Sigmoid colon (tissue), 7 donors: ENCODE data around the gene GAREM1. TPM values are rescaled to one million over a fixed set of nuclear protein-coding genes. Genes with fewer than 3 reads are reported as not detected.

Experiments used
- DNase-seq: peaks from one replicate; pipeline ENCODE4 v3.0.0-alpha.2; 2019
- H3K27ac ChIP-seq, 4 donors: fragments of 200-600 bp; sonication (generic); one replicate each; pipeline ENCODE4 v1.5.1; 2016 to 2019; ENCODE audit warnings: mild to moderate bottlenecking in 1 of 4
- H3K27me3 ChIP-seq, 3 donors: fragments of 200-600 bp; sonication (generic); one replicate each; pipeline ENCODE4 v1.5.1; 2019; ENCODE audit warnings: mild to moderate bottlenecking in 1 of 3
- H3K36me3 ChIP-seq, 4 donors: fragments of 200-600 bp; sonication (generic); one replicate each; pipeline ENCODE4 v1.5.1; 2016 to 2019
- H3K4me1 ChIP-seq, 4 donors: fragments of 200-600 bp; sonication (generic); one replicate each; pipeline ENCODE4 v1.5.1; 2017 to 2019
- H3K4me3 ChIP-seq, 4 donors: fragments of 200-600 bp; sonication (generic); one replicate each; pipeline ENCODE4 v1.5.1; 2017 to 2019; ENCODE audit warnings: mild to moderate bottlenecking in 2 of 4, moderate library complexity in 1 of 4
- H3K9me3 ChIP-seq, 4 donors: fragments of 200-600 bp in 3 of 4; sonication (generic) in 3 of 4; one replicate each; pipeline versions ENCODE4 v1.5.1 to v1.6.1; 2013 to 2019
- EP300 ChIP-seq, 4 donors: sonication (generic); formaldehyde crosslinking; IDR thresholded peaks; one replicate each; pipeline ENCODE4 v1.6.1; 2017; ENCODE audit warnings: antibody characterized with exemption in 4 of 4
- POLR2A ChIP-seq, 2 donors: fragments of 450-650 bp; IDR thresholded peaks; one replicate each; pipeline ENCODE4 v1.6.1; 2016; ENCODE audit warnings: antibody characterized with exemption in 2 of 2, mild to moderate bottlenecking in 2 of 2, moderate library complexity in 2 of 2
- POLR2AphosphoS5 ChIP-seq, 4 donors: sonication (generic); formaldehyde crosslinking; IDR thresholded peaks; one replicate each; pipeline ENCODE4 v1.6.1; 2017; ENCODE audit warnings: antibody characterized with exemption in 4 of 4
- WGBS, 2 donors: extraction: QIAGEN DNeasy Blood & Tissue Kit; methylation state at CpG; one replicate each; pipeline ENCODE4 v1.1.7; 2013; 5-methylcytosine and 5-hydroxymethylcytosine counted together
- intact Hi-C: fragments of 100-400 bp; cut with DNase I; formaldehyde crosslinking; loops from one replicate; pipeline ENCODE4 v1.15.1; 2023
- polyA plus RNA-seq, 3 donors: library from polyadenylated mRNA; stranded (reverse); fragments of 200-250 nt; gene quantifications; one replicate each; pipeline ENCODE4 v1.2.3, GENCODE V29; 2013
- total RNA-seq, 4 donors: library from RNA; depleted of rRNA; stranded (reverse); fragments of >200 nt; gene quantifications; one replicate each; pipeline ENCODE4 v1.1.0, GENCODE V29; 2016
- TF ChIP-seq, protein P1 (sequence below), 4 experiments: fragments of 450-650 bp in 3 of 4; fragments of 200-600 bp in 1 of 4; IDR thresholded peaks; one replicate each; pipeline ENCODE4 v1.5.1; 2016 to 2019; ENCODE audit warnings: antibody characterized with exemption in 4 of 4, mild to moderate bottlenecking in 3 of 4, moderate library complexity in 2 of 4
- donor health status: healthy with polysubstance abuse.
- donor health status: Bipolar disorder and iron deficiency.
- donor health status: healthy.

Gene GAREM1
- total and polyA plus RNA-seq, 7 donors: 4.9 to 11.8 (median 6.6) TPM

DNA sequence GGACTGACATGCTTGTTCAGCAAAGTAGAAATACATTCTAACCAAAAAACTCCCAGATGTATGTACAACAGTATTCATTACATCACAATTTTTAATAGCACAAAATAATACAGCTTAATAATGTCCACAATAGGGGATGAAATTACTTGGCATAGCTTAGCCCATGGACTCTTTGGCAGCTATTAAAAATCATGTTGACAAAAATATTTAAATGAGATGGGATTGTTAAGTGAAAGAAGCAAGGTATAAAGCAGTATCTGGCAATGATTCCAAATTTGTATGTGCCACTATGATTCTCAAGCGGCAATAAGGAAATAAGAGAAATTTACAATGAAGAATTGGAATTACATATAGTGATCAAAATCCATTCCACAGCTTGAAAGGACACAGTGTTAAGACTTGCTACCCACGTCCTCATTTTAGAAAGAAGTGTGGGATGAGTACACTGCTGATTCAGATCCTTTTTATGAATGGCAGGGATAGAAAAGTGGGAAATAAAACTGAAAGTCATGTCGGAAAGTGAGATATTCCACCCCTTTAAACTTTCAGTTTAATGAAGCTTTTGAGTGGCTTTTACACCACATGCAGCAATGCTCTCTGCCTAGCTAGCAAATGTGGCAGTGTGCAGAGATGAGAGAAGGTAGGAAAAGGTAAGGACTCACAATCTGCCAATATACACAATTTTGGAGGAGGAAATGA, 2.4 kb downstream of the GAREM1 start:
- H3K4me1 ChIP-seq: peaks cover 0 to 30% (median 20%) of the 10 kb centered on the region in 4 donors
- TF ChIP-seq POLR2A (IDR thresholded peaks at IDR 0.05) (no peak), POLR2AphosphoS5 (IDR thresholded peaks at IDR 0.05) (no peak), EP300 (IDR thresholded peaks at IDR 0.05) (no peak)
- TF ChIP-seq, protein P1, sequence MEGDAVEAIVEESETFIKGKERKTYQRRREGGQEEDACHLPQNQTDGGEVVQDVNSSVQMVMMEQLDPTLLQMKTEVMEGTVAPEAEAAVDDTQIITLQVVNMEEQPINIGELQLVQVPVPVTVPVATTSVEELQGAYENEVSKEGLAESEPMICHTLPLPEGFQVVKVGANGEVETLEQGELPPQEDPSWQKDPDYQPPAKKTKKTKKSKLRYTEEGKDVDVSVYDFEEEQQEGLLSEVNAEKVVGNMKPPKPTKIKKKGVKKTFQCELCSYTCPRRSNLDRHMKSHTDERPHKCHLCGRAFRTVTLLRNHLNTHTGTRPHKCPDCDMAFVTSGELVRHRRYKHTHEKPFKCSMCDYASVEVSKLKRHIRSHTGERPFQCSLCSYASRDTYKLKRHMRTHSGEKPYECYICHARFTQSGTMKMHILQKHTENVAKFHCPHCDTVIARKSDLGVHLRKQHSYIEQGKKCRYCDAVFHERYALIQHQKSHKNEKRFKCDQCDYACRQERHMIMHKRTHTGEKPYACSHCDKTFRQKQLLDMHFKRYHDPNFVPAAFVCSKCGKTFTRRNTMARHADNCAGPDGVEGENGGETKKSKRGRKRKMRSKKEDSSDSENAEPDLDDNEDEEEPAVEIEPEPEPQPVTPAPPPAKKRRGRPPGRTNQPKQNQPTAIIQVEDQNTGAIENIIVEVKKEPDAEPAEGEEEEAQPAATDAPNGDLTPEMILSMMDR (IDR thresholded peaks at IDR 0.05): no peak
- H3K27me3 ChIP-seq: no peaks in the 10 kb centered on the region
- 9 to 38% methylated on average over 3 of the region's 3 CpGs for WGBS, 2 donors
- intact Hi-C loops: no loop called here
- no peak for DNase-seq
- H3K36me3 ChIP-seq: no peaks in the 10 kb centered on the region
- H3K9me3 ChIP-seq: no peaks in the 10 kb centered on the region
- peak overlapping the region; percentile 91 to 94 (median 93) for H3K27ac ChIP-seq
- peak overlapping the region in 3 of 4 donors; percentile 82 to 87 (median 82) for H3K4me3 ChIP-seq

DNA sequence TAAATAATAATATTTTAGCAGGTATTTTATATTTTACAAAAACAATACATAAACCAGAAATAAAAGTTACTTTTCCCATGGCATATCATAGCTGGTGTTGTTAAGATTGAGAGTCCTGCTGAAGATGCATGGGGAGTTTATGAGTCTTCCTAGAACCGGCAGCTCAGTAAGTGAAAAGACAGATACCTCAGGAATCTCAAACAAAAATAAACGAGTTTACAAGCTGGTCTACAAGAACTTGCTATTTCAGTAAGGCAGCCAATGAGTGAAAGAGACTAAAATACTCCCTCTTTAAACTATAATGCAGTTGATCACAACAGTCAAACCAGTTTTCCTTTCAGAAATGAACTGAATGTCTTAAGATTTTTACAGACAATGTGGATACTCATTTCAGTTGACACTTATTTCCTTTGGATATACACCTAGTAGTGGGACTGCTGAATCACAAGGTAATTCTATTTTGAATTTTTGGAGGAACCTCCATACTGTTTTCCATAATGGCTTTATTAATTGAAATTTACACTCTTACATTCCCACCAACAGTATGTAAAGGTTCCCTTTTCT, 8.9 kb downstream of the GAREM1 start:
- WGBS, 2 donors: 69 to 73% methylated on average over 2 of the region's 2 CpGs
- H3K4me1 ChIP-seq: peaks cover 0 to 36% (median 33%) of the 10 kb centered on the region in 4 donors
- DNase-seq: no peak
- H3K27me3 ChIP-seq: no peaks in the 10 kb centered on the region
- intact Hi-C loops: loop anchor here (5.0 kb wide), 1 partner anchor 519 kb away; the partner anchor contains the start of gene TRAPPC8
- H3K36me3 ChIP-seq: no peaks in the 10 kb centered on the region
- no peak overlapping the region for H3K27ac ChIP-seq
- H3K4me3 ChIP-seq: no peak overlapping the region
- H3K9me3 ChIP-seq: no peaks in the 10 kb centered on the region
- TF ChIP-seq, protein P1 (IDR thresholded peaks at IDR 0.05): no peak
- TF ChIP-seq POLR2AphosphoS5 (IDR thresholded peaks at IDR 0.05) (no peak), POLR2A (IDR thresholded peaks at IDR 0.05) (no peak), EP300 (IDR thresholded peaks at IDR 0.05) (no peak)

DNA sequence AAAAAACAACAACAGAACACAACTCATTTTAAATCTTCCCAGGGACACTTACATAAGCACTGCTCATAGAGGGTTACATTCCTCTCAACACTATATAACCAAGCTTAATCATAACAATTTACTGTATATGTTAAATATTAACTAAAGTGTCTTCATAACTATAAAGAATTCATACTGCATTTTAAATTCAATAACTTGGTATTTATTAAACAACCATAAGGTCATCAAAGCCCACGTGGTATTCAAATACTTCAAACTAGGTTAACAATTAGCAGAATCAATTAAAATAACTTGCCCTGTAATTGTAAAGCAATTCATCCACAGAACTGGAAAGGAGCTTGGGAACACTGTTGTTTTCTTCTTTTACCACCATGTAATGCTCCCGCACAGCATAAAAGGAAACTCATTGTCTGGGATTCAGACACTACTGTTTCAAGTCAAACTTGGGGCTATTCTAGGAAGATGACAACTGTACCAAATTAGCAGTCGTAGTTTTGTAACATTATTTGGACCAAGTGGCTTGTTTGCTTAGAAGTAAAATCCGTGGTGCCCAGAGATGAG, 10.4 kb downstream of the GAREM1 start:
- WGBS, 2 donors: 16 to 59% methylated on average over 4 of the region's 4 CpGs
- TF ChIP-seq POLR2AphosphoS5 (IDR thresholded peaks at IDR 0.05) (no peak), POLR2A (IDR thresholded peaks at IDR 0.05) (no peak), EP300 (IDR thresholded peaks at IDR 0.05) (no peak)
- H3K4me1 ChIP-seq: peaks cover 0 to 44% (median 37%) of the 10 kb centered on the region in 4 donors
- H3K27me3 ChIP-seq: no peaks in the 10 kb centered on the region
- H3K9me3 ChIP-seq: no peaks in the 10 kb centered on the region
- H3K4me3 ChIP-seq: no peak overlapping the region
- DNase-seq: no peak
- H3K36me3 ChIP-seq: no peaks in the 10 kb centered on the region
- intact Hi-C loops: loop anchor here (5.0 kb wide), 1 partner anchor 518 kb away; the partner anchor contains the start of gene TRAPPC8
- no peak overlapping the region for H3K27ac ChIP-seq

DNA sequence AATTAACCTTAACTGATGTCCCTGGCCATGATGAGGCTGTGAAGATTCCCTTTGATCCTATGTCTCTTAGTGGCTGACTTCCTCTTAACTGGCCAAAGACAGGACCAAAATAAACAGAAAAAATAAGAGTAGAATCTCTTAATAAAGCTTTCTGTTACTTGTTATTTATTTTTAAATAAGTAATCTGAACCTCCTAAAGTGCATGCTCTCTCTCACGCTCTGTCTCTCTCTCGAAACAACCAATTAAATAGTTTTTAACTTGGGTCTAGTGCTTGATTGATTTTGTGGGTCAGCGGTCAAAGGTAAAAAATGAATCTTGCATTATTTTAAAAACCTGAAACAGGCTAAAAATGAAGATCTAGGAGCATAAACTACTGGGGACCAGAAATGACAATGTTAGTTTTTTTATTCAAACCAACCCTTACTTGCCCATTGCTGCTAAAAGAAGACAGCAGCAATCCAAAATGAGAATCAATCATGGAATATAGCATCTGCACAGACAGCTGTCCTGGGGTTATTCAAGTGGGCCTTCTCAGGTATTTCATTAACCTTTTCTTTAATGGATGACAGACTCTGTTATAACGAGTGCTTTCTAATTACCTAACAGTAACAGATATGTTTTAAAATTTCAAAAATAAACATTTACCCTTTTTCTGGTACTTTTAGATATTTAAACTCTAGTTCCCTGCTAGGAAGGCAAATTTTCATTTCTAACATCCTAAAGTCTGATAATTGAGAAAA, 11.2 kb downstream of the GAREM1 start:
- Histone ChIP-seq H3K9me3 (no peaks in the 10 kb centered on the region), H3K4me3 (no peak overlapping the region), H3K27me3 (no peaks in the 10 kb centered on the region), H3K4me1 (peaks cover 0 to 52% (median 44%) of the 10 kb centered on the region in 4 donors), H3K36me3 (no peaks in the 10 kb centered on the region), H3K27ac (no peak overlapping the region)
- DNase-seq: no peak
- 80 to 91% methylated on average over 4 of the region's 4 CpGs for WGBS, 2 donors
- intact Hi-C loops: loop anchor here (5.0 kb wide), 1 partner anchor 517 kb away; the partner anchor contains the start of gene TRAPPC8
- TF ChIP-seq POLR2A (IDR thresholded peaks at IDR 0.05) (no peak), POLR2AphosphoS5 (IDR thresholded peaks at IDR 0.05) (no peak), EP300 (IDR thresholded peaks at IDR 0.05) (no peak)
- TF ChIP-seq, protein P1 (IDR thresholded peaks at IDR 0.05): no peak
